Astrocyte of the spinal cord (primary cell): Measurements from ENCODE around the gene ARIH2.
A peak's percentile ranks its signal among the peaks of the same experiment; 100 is the strongest.

Source experiments
- DNase-seq: peaks from one replicate; pipeline ENCODE4 v3.0.0; 2011; ENCODE audit warnings: low read depth, low spot score
- H3K4me3 ChIP-seq: 2 replicates; pipeline ENCODE4 v1.5.1; 2011; ENCODE audit warnings: low read depth, mild to moderate bottlenecking, low read length, moderate library complexity
- CTCF ChIP-seq: IDR thresholded peaks from 2 replicates; pipeline ENCODE4 v1.5.1; 2012; ENCODE audit warnings: low read depth, mild to moderate bottlenecking, low read length, inconsistent platforms
- in situ Hi-C: cut with HindIII; loops from 2 replicates; pipeline ENCODE4 v1.10.0; 2017; ENCODE audit warnings: low sequenced_read_pairs

The ARIH2 gene

GRCh38 chr3:48989126-48989795 lies 70.6 kb downstream of the ARIH2 start:
- no peak for TF ChIP-seq CTCF
- in situ Hi-C loops = no loop called here
- H3K4me3 ChIP-seq = peak overlapping the region; percentile 74
- DNase-seq = no peak

- peak within 1 kb of the TSS; percentile 74 for H3K4me3 ChIP-seq
- DNase-seq = peak; percentile 95
- in situ Hi-C loops = no loop called here
- TF ChIP-seq CTCF = peak; percentile 55
These were observed 71.4 kb downstream of the ARIH2 start, which contains the start of gene P4HTM for GRCh38 chr3:48989796-48990635. P4HTM (plus strand) TSS chr3:48990241; CDS start chr3:48990257, 16 bp downstream.

GRCh38 chr3:48990636-48991469 lies 72.2 kb downstream of the ARIH2 start:
- no peak for TF ChIP-seq CTCF
- in situ Hi-C loops = no loop called here
- H3K4me3 ChIP-seq = peak overlapping the region; percentile 74
- DNase-seq = peak; percentile 13

GRCh38 chr3:48991851-48992545 lies 73.4 kb downstream of the ARIH2 start:
- TF ChIP-seq CTCF = no peak
- no peak overlapping the region for H3K4me3 ChIP-seq
- in situ Hi-C loops = no loop called here
- DNase-seq = no peak

GRCh38 chr3:48993834-48994233 lies 75.2 kb downstream of the ARIH2 start:
- H3K4me3 ChIP-seq = no peak overlapping the region
- TF ChIP-seq CTCF = no peak
- in situ Hi-C loops = no loop called here
- DNase-seq = no peak

- in situ Hi-C loops = no loop called here
- DNase-seq = no peak
- no peak overlapping the region for H3K4me3 ChIP-seq
- TF ChIP-seq CTCF = no peak
These were observed 78.0 kb downstream of the ARIH2 start for GRCh38 chr3:48996640-48997039.
